Sigmoid colon (tissue), 7 donors: ENCODE measurements around the gene GRB2. TPM values are rescaled to one million over a fixed set of nuclear protein-coding genes. Genes with fewer than 3 reads are reported as not detected.

Experiments
- DNase-seq: peaks from one replicate; pipeline ENCODE4 v3.0.0-alpha.2; 2019
- H3K27ac ChIP-seq, 4 donors: fragments of 200-600 bp; sonication (generic); one replicate each; pipeline ENCODE4 v1.5.1; 2016 to 2019; ENCODE audit warnings: mild to moderate bottlenecking in 1 of 4
- H3K27me3 ChIP-seq, 3 donors: fragments of 200-600 bp; sonication (generic); one replicate each; pipeline ENCODE4 v1.5.1; 2019; ENCODE audit warnings: mild to moderate bottlenecking in 1 of 3
- H3K36me3 ChIP-seq, 4 donors: fragments of 200-600 bp; sonication (generic); one replicate each; pipeline ENCODE4 v1.5.1; 2016 to 2019
- H3K4me1 ChIP-seq, 4 donors: fragments of 200-600 bp; sonication (generic); one replicate each; pipeline ENCODE4 v1.5.1; 2017 to 2019
- H3K4me3 ChIP-seq, 4 donors: fragments of 200-600 bp; sonication (generic); one replicate each; pipeline ENCODE4 v1.5.1; 2017 to 2019; ENCODE audit warnings: mild to moderate bottlenecking in 2 of 4, moderate library complexity in 1 of 4
- H3K9me3 ChIP-seq, 4 donors: fragments of 200-600 bp in 3 of 4; sonication (generic) in 3 of 4; one replicate each; pipeline versions ENCODE4 v1.5.1 to v1.6.1; 2013 to 2019
- CTCF ChIP-seq, 4 experiments: fragments of 450-650 bp in 3 of 4; fragments of 200-600 bp in 1 of 4; IDR thresholded peaks; one replicate each; pipeline ENCODE4 v1.5.1; 2016 to 2019; ENCODE audit warnings: antibody characterized with exemption in 4 of 4, mild to moderate bottlenecking in 3 of 4, moderate library complexity in 2 of 4
- EP300 ChIP-seq, 4 donors: sonication (generic); formaldehyde crosslinking; IDR thresholded peaks; one replicate each; pipeline ENCODE4 v1.6.1; 2017; ENCODE audit warnings: antibody characterized with exemption in 4 of 4
- POLR2A ChIP-seq, 2 donors: fragments of 450-650 bp; IDR thresholded peaks; one replicate each; pipeline ENCODE4 v1.6.1; 2016; ENCODE audit warnings: antibody characterized with exemption in 2 of 2, mild to moderate bottlenecking in 2 of 2, moderate library complexity in 2 of 2
- POLR2AphosphoS5 ChIP-seq, 4 donors: sonication (generic); formaldehyde crosslinking; IDR thresholded peaks; one replicate each; pipeline ENCODE4 v1.6.1; 2017; ENCODE audit warnings: antibody characterized with exemption in 4 of 4
- WGBS, 2 donors: extraction: QIAGEN DNeasy Blood & Tissue Kit; methylation state at CpG; one replicate each; pipeline ENCODE4 v1.1.7; 2013; 5-methylcytosine and 5-hydroxymethylcytosine counted together
- intact Hi-C: fragments of 100-400 bp; cut with DNase I; formaldehyde crosslinking; loops from one replicate; pipeline ENCODE4 v1.15.1; 2023
- polyA plus RNA-seq, 3 donors: library from polyadenylated mRNA; stranded (reverse); fragments of 200-250 nt; gene quantifications; one replicate each; pipeline ENCODE4 v1.2.3, GENCODE V29; 2013
- total RNA-seq, 4 donors: library from RNA; depleted of rRNA; stranded (reverse); fragments of >200 nt; gene quantifications; one replicate each; pipeline ENCODE4 v1.1.0, GENCODE V29; 2016
- donor health status: healthy with polysubstance abuse.
- donor health status: Bipolar disorder and iron deficiency.
- donor health status: healthy.

The GRB2 gene
- total and polyA plus RNA-seq, 7 donors: 56.5 to 103 (median 81.3) TPM

GRCh38 chr17:75428543-75429469 is 23.3 kb upstream of the GRB2 start:
- Histone ChIP-seq H3K36me3 (no peaks in the 10 kb centered on the region), H3K27ac (peak overlapping the region; percentile 72 to 82 (median 80)), H3K9me3 (no peaks in the 10 kb centered on the region), H3K4me3 (no peak overlapping the region), H3K4me1 (peaks cover 0 to 39% (median 26%) of the 10 kb centered on the region in 4 donors), H3K27me3 (no peaks in the 10 kb centered on the region)
- WGBS, 2 donors: 80 to 83% methylated on average over 17 of the region's 17 CpGs
- intact Hi-C loops: loop anchor here (5.0 kb wide), 1 partner anchor 318 kb away; no protein-coding TSS in a partner anchor
- DNase-seq: no peak
- TF ChIP-seq CTCF (IDR thresholded peaks at IDR 0.05) (no peak), POLR2A (IDR thresholded peaks at IDR 0.05) (no peak), POLR2AphosphoS5 (IDR thresholded peaks at IDR 0.05) (peak in 1 of 4 donors; percentile 34), EP300 (IDR thresholded peaks at IDR 0.05) (no peak)

- intact Hi-C loops: no loop called here
- Histone ChIP-seq H3K36me3 (no peaks in the 10 kb centered on the region), H3K27me3 (no peaks in the 10 kb centered on the region), H3K4me3 (no peak overlapping the region), H3K4me1 (no peaks in the 10 kb centered on the region), H3K9me3 (no peaks in the 10 kb centered on the region), H3K27ac (no peak overlapping the region)
- 69 to 78% methylated on average over 5 of the region's 5 CpGs for WGBS, 2 donors
- DNase-seq: no peak
- no peak for TF ChIP-seq POLR2AphosphoS5 (IDR thresholded peaks at IDR 0.05)
- TF ChIP-seq EP300 (IDR thresholded peaks at IDR 0.05): no peak
- no peak for TF ChIP-seq CTCF (IDR thresholded peaks at IDR 0.05)
- TF ChIP-seq POLR2A (IDR thresholded peaks at IDR 0.05): no peak
These were observed 13.1 kb upstream of the GRB2 start for GRCh38 chr17:75418531-75418930.

GRCh38 chr17:75417054-75417580 is 11.6 kb upstream of the GRB2 start:
- intact Hi-C loops: no loop called here
- no peaks in the 10 kb centered on the region for H3K27me3 ChIP-seq
- no peak overlapping the region for H3K4me3 ChIP-seq
- peaks cover 0 to 7% (median 2%) of the 10 kb centered on the region in 4 donors for H3K4me1 ChIP-seq
- no peaks in the 10 kb centered on the region for H3K36me3 ChIP-seq
- H3K9me3 ChIP-seq: no peaks in the 10 kb centered on the region
- no peak for DNase-seq
- WGBS, 2 donors: 41 to 68% methylated on average over 9 of the region's 9 CpGs
- H3K27ac ChIP-seq: no peak overlapping the region
- TF ChIP-seq CTCF (IDR thresholded peaks at IDR 0.05): no peak
- TF ChIP-seq EP300 (IDR thresholded peaks at IDR 0.05): no peak
- TF ChIP-seq POLR2AphosphoS5 (IDR thresholded peaks at IDR 0.05): no peak
- no peak for TF ChIP-seq POLR2A (IDR thresholded peaks at IDR 0.05)

GRCh38 chr17:75416006-75416405 is 10.5 kb upstream of the GRB2 start:
- TF ChIP-seq CTCF (IDR thresholded peaks at IDR 0.05) (no peak), EP300 (IDR thresholded peaks at IDR 0.05) (no peak), POLR2AphosphoS5 (IDR thresholded peaks at IDR 0.05) (no peak), POLR2A (IDR thresholded peaks at IDR 0.05) (no peak)
- Histone ChIP-seq H3K9me3 (no peaks in the 10 kb centered on the region), H3K4me1 (peaks cover 0 to 8% (median 2%) of the 10 kb centered on the region in 4 donors), H3K27me3 (no peaks in the 10 kb centered on the region), H3K27ac (no peak overlapping the region), H3K4me3 (no peak overlapping the region), H3K36me3 (no peaks in the 10 kb centered on the region)
- intact Hi-C loops: no loop called here
- DNase-seq: no peak
- 89 to 94% methylated on average over 9 of the region's 9 CpGs for WGBS, 2 donors
